Prostate gland (tissue), 2 donors: ENCODE measurements around the gene NUDCD3.

Experiments used
- POLR2A ChIP-seq: fragments of 450-650 bp; IDR thresholded peaks from one replicate; pipeline ENCODE4 v1.6.1; 2016; ENCODE audit warnings: antibody characterized with exemption, mild to moderate bottlenecking
- POLR2AphosphoS5 ChIP-seq: sonication (generic); formaldehyde crosslinking; IDR thresholded peaks from one replicate; pipeline ENCODE4 v1.6.1; 2017; ENCODE audit warnings: antibody characterized with exemption
- TF ChIP-seq, protein P1 (sequence below), 4 experiments: fragments of 200-600 bp in 2 of 4; fragments of 450-650 bp in 2 of 4; sonication (generic) in 2 of 4; IDR thresholded peaks; 1 replicate in 3 of 4; 2 replicates in 1 of 4; pipeline ENCODE4 v1.5.1; 2016 to 2019; ENCODE audit warnings: antibody characterized with exemption in 4 of 4, mild to moderate bottlenecking in 2 of 4, moderate library complexity in 2 of 4

DNA sequence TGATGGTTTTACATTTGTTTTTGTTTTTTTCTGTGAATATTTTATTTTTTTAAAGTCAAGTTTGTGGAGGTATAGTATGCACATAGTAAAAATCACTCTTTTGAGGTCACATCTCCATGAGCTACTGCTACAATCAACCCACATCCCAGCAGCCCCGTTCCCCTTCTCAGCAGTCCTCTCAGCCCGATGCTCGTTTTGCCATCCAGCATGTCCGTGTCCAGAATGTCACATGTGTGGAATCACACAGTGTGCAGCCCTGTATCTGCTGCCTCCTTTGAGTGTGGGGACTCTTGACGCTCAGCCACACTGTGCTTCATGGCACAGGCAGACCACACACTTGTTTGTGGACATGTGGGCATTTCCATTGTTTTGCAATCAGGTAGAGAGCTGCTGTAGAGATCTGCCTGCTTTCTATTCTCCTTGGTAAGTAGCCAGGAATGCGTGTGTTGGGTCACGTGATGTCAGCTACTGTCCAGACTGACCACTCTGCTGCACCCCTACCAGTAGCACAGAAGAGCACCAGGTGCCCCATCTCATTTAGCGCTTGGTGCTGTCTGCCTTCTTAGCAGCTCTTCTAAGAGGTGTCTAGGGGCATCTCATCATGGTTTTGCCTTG lies 93.4 kb downstream of the NUDCD3 start:
- TF ChIP-seq, protein P1, sequence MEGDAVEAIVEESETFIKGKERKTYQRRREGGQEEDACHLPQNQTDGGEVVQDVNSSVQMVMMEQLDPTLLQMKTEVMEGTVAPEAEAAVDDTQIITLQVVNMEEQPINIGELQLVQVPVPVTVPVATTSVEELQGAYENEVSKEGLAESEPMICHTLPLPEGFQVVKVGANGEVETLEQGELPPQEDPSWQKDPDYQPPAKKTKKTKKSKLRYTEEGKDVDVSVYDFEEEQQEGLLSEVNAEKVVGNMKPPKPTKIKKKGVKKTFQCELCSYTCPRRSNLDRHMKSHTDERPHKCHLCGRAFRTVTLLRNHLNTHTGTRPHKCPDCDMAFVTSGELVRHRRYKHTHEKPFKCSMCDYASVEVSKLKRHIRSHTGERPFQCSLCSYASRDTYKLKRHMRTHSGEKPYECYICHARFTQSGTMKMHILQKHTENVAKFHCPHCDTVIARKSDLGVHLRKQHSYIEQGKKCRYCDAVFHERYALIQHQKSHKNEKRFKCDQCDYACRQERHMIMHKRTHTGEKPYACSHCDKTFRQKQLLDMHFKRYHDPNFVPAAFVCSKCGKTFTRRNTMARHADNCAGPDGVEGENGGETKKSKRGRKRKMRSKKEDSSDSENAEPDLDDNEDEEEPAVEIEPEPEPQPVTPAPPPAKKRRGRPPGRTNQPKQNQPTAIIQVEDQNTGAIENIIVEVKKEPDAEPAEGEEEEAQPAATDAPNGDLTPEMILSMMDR (IDR thresholded peaks at IDR 0.05) = no peak
- no peak for TF ChIP-seq POLR2A
- TF ChIP-seq POLR2AphosphoS5 = no peak
